Heart left ventricle (tissue), 13 donors: ENCODE results near the gene RPL37A.

Experiments used
- POLR2A ChIP-seq, 2 donors: fragments of 450-650 bp; IDR thresholded peaks; one replicate each; pipeline ENCODE4 v1.6.1; 2017; ENCODE audit warnings: antibody characterized with exemption in 2 of 2, mild to moderate bottlenecking in 2 of 2, moderate library complexity in 2 of 2
- TF ChIP-seq, protein P1 (sequence below), 12 donors: fragments of 200-600 bp; sonication (generic) in 4 of 12; IDR thresholded peaks; one replicate each; pipeline versions ENCODE4 v1.5.0 to v1.8.0; 2018 to 2022; ENCODE audit warnings: antibody characterized with exemption in 12 of 12, mild to moderate bottlenecking in 5 of 12
- donor health status: ischemic (EF 13 %, LVEDD 7.1; RV severe dilation, severe dysfunction).
- donor health status: DM: no; HTN: yes; CAD: no.
- donor health status: DM: no; HTN: no; CAD: no.
- donor health status: ischemic (EF 25% LVEDD 6.9; RV normal size, moderate dysfunction).
- donor health status: ischemic (EF 25% LVEDD 5.7; RV mildly dilated, moderate dysfunction).
- donor health status: ischemic (EF 35%, LVEDD 5.7; RV mildly dilated, moderate dysfunction).
- donor health status: nonischemic (EF 11% LVEDD 7.7; RV severe dilation, severe dysfunction).
- donor health status: DM: yes; HTN: yes; CAD: no.
- donor health status: PGD.
- donor health status: ischemic (EF 29% LVEDD 5.4; RV normal size, mild dysfunction).
- donor health status: nonischemic (EF 23%, LVEDD 6.1; RV moderate dilation, normal function).

DNA sequence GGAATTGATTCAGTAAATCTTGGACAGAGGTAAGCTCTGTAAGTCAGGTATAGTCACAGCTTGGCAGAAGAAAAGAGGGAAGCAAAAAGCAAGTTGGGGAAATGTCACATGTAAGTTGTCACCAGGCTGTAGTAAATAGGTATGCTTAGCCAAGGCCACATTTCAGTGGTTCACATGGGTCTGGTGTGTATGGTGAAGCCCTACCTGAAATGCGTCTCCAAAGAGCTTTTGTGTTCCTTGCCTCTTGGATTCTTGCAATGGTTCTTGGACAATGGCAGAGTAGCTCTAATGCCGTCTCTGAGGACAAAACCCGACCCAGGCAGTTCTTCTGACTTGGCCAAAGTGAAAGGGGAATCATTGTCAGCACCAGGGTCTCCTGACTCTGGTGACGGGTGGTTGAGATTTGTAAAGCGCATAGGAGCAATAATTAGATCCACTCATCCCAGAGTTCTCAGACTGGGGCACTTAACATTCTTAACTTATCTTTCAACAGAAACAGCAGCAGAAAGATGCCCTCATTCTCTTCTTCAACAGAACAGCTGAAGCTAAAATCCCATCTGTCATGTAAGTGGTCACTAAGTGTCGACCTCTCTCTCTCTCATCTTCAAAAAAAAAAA lies 34.4 kb upstream of the RPL37A start:
- TF ChIP-seq, protein P1, sequence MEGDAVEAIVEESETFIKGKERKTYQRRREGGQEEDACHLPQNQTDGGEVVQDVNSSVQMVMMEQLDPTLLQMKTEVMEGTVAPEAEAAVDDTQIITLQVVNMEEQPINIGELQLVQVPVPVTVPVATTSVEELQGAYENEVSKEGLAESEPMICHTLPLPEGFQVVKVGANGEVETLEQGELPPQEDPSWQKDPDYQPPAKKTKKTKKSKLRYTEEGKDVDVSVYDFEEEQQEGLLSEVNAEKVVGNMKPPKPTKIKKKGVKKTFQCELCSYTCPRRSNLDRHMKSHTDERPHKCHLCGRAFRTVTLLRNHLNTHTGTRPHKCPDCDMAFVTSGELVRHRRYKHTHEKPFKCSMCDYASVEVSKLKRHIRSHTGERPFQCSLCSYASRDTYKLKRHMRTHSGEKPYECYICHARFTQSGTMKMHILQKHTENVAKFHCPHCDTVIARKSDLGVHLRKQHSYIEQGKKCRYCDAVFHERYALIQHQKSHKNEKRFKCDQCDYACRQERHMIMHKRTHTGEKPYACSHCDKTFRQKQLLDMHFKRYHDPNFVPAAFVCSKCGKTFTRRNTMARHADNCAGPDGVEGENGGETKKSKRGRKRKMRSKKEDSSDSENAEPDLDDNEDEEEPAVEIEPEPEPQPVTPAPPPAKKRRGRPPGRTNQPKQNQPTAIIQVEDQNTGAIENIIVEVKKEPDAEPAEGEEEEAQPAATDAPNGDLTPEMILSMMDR (IDR thresholded peaks at IDR 0.05), result no peak
- no peak for TF ChIP-seq POLR2A (IDR thresholded peaks at IDR 0.05)
